NCI-H748 (cell line): ENCODE data around the gene ZNRF3.
"Not testable (repeated sequence)": the region's sequence is repeated elsewhere in the genome, so short reads cannot be mapped to it uniquely, and the experiment has no call there.

Source experiments
- DNase-seq: peaks from one replicate; lab custom pipeline; 2025; ENCODE audit not compliant: unreplicated experiment; lab: John Stamatoyannopoulos, UW

Gene ZNRF3

DNA sequence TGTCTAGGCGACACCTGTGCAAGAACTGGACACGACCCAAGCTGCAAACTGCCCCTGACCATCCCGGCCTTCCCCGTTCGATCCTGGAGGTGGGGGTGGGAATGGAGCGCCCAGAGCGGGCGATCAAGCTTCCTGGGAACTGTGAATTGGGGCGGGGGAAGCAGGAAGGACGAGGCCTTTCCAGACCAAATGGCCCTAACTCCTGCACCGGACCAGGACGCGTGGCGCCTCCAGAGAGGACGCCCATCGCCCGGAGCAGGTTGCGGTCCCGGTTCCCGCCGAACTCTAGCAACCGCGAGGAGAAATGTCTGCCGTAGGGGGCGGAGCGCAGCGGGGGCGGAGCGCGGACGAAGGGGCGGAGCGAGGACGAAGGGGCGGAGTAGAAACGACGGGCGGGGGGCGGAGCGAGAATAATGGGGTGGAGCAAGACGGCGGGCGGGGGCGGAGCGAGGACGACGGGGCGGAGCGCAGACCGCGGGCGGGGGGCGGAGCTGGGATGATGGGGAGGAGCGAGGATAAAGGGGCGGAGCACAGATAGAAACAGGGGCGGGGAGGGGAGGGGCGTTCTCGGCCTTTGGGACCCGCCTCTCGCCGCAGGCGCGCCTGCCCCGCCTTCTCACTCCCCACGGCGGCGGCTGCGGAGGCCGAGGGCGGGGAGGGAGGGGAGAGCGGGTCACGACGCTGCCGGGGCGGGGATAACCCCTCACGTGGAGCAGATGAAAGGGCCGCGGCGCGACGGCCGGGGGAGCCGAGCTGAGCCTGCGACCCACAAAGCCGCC, at the start of gene ZNRF3:
Gene ZNRF3, plus strand, starts transcription at position 695 of the 779 bp plus-strand sequence. CDS start 195 bp downstream, outside the sequence.
- peak; percentile 87 for DNase-seq

GRCh38 chr22:28835630-28836189, 47.7 kb upstream of the ZNRF3 start:
- DNase-seq: no peak

GRCh38 chr22:28837640-28838039, 45.7 kb upstream of the ZNRF3 start:
- DNase-seq: no peak

GRCh38 chr22:28838971-28839370, 44.4 kb upstream of the ZNRF3 start:
- DNase-seq: no peak

DNA sequence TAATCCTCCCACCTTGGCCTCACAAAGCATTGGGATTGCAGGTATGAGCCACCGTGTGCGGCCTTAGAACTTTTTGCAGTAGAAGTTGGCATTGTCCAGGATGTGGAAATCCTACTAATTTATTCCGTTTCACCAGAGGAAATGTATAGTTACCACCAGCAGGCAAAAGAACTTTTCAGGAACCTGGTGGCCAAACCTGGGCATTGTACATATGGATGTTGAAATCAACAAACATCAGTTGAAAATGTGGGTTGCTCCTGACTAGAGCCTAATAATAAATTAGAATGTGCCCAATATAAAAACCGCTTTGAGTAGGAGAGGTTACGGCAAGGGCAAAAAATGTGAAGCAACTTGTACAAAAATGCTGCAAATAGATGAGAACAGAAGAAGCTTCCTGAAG, 42.3 kb upstream of the ZNRF3 start:
- DNase-seq: no peak

- DNase-seq: no peak
These were observed 39.7 kb upstream of the ZNRF3 start for GRCh38 chr22:28843633-28844032.

DNA sequence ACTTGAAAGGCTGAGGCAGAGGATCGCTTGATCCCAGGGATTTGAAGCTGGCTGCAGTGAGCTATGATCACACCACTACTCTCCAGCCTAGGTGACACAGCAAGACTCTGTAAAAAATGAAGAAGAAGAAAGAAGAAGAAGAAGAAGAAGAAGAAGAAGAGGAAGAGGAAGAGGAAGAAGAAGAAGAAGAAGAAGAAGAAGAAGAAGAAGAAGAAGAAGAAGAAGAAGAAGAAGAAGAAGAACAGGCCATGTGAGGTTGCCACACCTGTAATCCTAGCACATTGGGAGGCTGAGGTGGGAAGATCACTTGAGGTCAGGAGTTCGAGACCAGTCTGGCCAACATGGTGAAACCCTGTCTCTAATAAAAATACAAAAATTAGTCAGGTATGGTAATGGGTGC, 39.1 kb upstream of the ZNRF3 start:
- DNase-seq: not testable (repeated sequence)

GRCh38 chr22:28846994-28847393, 36.4 kb upstream of the ZNRF3 start:
- DNase-seq: no peak

- peak; percentile 50 for DNase-seq
These were observed 27.8 kb upstream of the ZNRF3 start for GRCh38 chr22:28855355-28856094.

DNA sequence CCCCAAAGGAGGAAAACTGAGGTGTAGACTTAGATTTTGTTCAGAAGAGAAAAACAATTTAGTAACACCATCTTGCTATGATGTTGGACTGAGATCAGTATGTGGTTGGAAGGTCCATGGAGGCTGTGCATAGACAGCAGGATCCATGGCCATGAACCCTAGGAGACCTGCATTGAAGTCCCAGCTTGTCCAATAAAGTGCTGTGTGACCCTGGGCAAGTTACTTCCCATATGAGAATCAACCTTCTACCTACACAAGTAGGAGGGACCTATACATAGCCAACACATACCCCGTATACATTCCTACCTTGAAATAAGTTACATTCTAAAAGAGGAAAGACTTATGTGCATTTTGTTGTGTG, 27.3 kb upstream of the ZNRF3 start:
- no peak for DNase-seq

DNA sequence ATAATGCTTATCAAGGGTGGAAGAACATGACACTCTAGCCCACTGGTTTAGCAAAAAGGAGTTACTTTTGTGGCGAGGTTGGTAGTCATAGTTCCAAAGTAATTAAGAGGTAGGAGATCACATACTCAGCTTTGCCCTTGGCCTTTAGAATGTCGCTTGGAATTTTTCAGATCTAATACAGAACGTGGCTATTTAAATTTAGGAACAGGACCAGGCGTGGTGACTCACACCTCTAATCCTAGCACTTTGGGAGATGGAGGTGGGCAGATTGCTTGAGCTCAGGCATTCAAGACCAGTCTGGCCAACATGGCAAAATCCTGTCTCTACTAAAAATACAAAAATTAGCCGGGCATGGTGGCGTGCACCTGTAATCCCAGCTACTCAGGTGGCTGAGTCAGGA, 26.1 kb upstream of the ZNRF3 start:
- DNase-seq: no peak

GRCh38 chr22:28864878-28865596, 18.3 kb upstream of the ZNRF3 start:
- no peak for DNase-seq

DNA sequence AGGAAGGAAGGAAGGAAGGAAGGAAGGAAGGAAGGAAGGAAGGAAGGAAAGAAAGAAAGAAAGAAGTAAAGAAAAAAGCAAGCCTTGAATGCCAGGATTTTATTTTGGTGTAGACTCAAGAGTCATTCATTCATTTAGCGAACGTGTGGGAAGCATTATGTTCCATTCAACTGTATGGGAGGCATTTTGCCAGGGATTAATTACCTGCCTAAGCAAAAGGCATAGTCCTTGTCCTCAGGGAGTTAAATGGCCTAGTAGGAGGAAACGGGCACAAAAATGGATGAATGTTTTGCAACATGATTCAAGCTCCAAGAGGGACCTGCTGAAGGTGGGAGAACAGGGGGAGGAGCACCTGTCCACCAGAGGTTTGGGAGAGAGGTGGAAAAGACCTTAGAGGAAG, 16.2 kb upstream of the ZNRF3 start:
- peak; percentile 21 for DNase-seq

- not testable (repeated sequence) for DNase-seq
These were observed 15.0 kb upstream of the ZNRF3 start for GRCh38 chr22:28868389-28868788.

DNA sequence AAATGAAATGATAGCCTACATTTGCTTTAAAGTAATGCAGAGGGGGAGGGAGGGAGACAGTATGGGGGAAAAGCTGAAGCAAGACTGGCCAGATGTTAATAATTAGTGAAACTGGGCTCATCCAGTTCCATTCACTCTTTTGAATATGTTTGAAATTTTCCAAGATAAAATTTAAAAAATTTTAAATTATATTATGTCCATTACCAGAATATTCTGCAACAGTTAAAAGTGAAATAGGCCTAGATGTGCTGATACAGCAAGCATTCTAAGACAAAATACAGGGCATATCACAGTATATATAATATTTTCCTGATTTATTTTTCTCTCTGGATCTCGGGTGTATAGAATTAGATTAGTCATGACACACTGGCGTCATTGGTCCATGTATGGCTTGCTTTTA, 13.6 kb upstream of the ZNRF3 start:
- no peak for DNase-seq

DNA sequence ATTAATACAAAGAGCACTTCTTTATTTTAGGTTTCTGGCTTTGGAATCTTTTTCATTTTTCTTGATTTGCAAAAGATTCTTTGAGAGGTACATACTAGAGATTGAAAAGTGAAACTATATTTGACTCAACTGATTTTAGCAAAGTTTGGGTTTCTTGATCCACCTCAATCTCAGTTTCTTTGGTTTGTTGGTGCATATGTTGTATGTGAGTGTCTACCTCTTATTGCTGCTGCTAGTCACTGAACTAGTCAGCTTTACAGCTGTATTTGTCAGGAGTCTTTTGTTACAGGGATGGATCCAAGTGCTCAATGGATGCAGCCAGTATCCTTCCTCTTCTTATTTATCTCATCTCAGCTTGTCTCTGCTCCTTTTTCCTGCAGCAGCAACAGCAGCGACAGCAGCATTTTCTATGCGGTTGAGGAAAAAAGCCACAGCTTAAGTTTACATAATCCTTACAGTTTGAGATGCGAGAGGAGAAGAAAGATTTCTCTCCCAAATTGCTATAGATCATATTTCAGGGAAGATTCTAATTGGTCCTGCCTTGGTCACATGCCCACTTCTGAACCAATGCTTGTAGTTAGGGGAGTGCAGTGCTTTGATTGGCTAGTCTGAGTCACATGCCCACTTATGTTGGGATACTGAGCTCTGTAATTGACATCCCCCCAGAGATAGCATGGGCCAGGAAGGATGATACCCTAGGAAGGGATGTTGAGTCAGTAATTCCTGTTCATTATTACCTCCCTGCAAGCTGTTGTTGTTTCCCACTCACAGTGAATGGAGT, 10.0 kb upstream of the ZNRF3 start:
- DNase-seq: no peak

DNA sequence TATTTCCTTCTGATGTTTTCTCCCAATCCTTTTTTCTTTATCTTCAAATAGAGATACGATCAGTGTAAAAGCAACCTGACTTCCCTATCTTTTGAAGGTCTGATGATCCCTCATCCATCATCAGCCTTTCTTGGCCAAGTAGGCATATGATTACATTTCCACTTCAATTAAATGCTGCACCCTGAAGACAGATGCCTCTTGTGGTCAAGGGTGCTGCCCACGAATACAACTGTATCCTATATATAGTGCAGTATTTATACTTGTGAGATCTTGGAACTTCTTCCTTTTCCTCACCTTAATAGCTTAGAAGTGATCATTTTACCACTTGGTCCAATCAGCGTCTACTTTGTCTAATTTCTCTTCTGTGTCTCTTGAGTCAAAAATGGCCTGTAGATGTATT, 9.3 kb upstream of the ZNRF3 start:
- no peak for DNase-seq

DNA sequence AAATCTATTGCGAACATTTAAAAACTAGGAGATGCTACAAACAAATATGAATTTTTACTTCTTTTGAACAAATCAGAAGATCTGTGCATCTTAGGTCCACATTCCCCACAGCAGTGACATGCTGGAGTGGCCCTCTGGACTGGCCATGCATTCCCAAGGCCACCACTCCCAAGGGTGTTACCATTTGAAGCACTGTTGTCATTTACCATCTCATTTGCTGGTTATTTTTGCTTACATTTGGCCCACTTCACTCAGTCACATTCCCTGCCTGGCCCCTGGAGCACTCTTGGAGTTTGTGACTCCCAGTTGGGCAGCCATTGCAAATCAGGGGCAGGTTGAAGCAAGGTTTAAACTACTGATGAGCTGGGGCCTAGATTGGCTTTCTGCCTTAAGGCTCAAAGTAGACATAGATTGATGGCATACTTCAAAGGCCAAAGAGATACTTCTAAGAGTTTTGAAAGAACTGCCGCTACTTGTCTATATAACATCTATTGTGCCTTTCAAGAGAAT, 8.5 kb upstream of the ZNRF3 start:
- no peak for DNase-seq

DNA sequence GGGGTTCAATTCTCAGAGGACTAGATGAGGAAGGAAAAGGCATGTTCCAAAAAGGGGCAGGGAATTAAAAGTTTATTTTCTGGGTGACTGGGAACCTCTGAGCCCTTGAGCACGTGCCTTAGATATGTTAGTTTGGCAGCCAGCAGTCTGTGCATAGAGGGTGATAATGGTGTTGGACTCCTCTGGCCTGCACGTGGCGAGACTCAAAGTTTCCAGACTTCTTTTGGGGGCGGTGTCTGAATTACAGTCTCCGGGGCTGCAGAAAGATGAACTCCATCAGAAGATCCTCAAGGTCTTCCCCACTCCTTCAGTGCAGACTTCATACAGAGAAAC, 861 bp upstream of the ZNRF3 start:
- no peak for DNase-seq

- no peak for DNase-seq
These were observed 215 bp downstream of the ZNRF3 start for GRCh38 chr22:28883657-28883916.
